HCT116 (cell line): Measurements from ENCODE around the gene CCL16.

Experiments
- EGR1 ChIP-seq: IDR thresholded peaks from 2 replicates; pipeline ENCODE4 v1.6.1; 2012; ENCODE audit warnings: low read depth
- ELF1 ChIP-seq: IDR thresholded peaks from 2 replicates; pipeline ENCODE4 v1.6.1; 2012; ENCODE audit warnings: low read depth, borderline replicate concordance
- POLR2A ChIP-seq: IDR thresholded peaks from 2 replicates; pipeline ENCODE4 v1.7.0; 2011; ENCODE audit warnings: borderline replicate concordance; ENCODE audit not compliant: insufficient read depth, insufficient read length; ENCODE audit errors: extremely low read depth
- RAD21 ChIP-seq: IDR thresholded peaks from 2 replicates; pipeline ENCODE4 v1.6.1; 2012; ENCODE audit warnings: low read depth, mild to moderate bottlenecking
- SIN3A ChIP-seq: IDR thresholded peaks from 2 replicates; pipeline ENCODE4 v1.6.1; 2012; ENCODE audit warnings: low read depth
- YY1 ChIP-seq: IDR thresholded peaks from 2 replicates; pipeline ENCODE4 v1.6.1; 2011; ENCODE audit warnings: low read length, low read depth, moderate library complexity, mild to moderate bottlenecking; ENCODE audit not compliant: insufficient replicate concordance; ENCODE audit errors: extremely low read depth
- TF ChIP-seq, protein P1 (sequence below), 3 experiments: fragments of 200-600 bp in 1 of 3; sonication (generic) in 1 of 3; IDR thresholded peaks in 2 of 3; conservative IDR thresholded peaks in 1 of 3; 2 replicates each; pipeline ENCODE4 v1.5.1; 2012 to 2017; ENCODE audit warnings: low read depth in 2 of 3, low read length in 2 of 3, antibody characterized with exemption in 1 of 3, borderline replicate concordance in 1 of 3, control low read depth in 1 of 3, mild to moderate bottlenecking in 1 of 3, mixed read lengths in 1 of 3, mixed run types in 1 of 3, moderate library complexity in 1 of 3; ENCODE audit not compliant: insufficient read depth in 1 of 3
- TF ChIP-seq, protein P2 (sequence below): IDR thresholded peaks from 2 replicates; pipeline ENCODE4 v1.6.1; 2011; ENCODE audit warnings: mild to moderate bottlenecking, low read length, moderate library complexity; ENCODE audit not compliant: insufficient replicate concordance; ENCODE audit errors: extremely low read depth

DNA sequence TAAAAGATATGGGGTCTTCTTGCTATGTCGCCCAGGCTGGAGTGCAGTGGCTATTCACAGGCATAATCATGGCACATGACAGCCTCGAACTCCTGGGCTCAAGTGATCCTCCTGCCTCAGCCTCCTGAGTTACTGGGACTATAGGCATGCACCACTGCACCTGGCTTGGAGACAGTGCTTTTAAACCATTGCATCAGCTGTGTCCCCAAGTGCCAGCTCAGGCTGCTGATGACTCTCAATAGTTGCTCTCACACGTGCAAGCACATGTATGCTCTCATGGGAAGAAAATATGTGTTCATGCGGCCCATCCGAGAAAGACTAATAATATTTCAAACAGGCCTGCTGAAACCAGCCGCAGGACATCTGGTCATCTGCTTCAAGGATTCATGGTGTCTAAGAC lies 8.8 kb downstream of the CCL16 start:
- TF ChIP-seq, protein P1, sequence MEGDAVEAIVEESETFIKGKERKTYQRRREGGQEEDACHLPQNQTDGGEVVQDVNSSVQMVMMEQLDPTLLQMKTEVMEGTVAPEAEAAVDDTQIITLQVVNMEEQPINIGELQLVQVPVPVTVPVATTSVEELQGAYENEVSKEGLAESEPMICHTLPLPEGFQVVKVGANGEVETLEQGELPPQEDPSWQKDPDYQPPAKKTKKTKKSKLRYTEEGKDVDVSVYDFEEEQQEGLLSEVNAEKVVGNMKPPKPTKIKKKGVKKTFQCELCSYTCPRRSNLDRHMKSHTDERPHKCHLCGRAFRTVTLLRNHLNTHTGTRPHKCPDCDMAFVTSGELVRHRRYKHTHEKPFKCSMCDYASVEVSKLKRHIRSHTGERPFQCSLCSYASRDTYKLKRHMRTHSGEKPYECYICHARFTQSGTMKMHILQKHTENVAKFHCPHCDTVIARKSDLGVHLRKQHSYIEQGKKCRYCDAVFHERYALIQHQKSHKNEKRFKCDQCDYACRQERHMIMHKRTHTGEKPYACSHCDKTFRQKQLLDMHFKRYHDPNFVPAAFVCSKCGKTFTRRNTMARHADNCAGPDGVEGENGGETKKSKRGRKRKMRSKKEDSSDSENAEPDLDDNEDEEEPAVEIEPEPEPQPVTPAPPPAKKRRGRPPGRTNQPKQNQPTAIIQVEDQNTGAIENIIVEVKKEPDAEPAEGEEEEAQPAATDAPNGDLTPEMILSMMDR (IDR thresholded peaks at IDR 0.05 in 2 of 3, conservative IDR thresholded peaks at IDR 0.05 in 1 of 3; ENCODE audit: borderline replicate concordance in 1 of 3, insufficient read depth in 1 of 3, low read depth in 2 of 3, low read length in 2 of 3) = no peak
- no peak for TF ChIP-seq EGR1
- no peak for TF ChIP-seq RAD21
- TF ChIP-seq POLR2A = no peak
- no peak for TF ChIP-seq YY1
- TF ChIP-seq ELF1 = no peak
- TF ChIP-seq SIN3A = no peak
- TF ChIP-seq, protein P2, sequence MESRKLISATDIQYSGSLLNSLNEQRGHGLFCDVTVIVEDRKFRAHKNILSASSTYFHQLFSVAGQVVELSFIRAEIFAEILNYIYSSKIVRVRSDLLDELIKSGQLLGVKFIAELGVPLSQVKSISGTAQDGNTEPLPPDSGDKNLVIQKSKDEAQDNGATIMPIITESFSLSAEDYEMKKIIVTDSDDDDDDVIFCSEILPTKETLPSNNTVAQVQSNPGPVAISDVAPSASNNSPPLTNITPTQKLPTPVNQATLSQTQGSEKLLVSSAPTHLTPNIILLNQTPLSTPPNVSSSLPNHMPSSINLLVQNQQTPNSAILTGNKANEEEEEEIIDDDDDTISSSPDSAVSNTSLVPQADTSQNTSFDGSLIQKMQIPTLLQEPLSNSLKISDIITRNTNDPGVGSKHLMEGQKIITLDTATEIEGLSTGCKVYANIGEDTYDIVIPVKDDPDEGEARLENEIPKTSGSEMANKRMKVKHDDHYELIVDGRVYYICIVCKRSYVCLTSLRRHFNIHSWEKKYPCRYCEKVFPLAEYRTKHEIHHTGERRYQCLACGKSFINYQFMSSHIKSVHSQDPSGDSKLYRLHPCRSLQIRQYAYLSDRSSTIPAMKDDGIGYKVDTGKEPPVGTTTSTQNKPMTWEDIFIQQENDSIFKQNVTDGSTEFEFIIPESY = no peak
